IMR-90 (cell line): ENCODE results near the gene BCAR1. TPM values are rescaled to one million over a fixed set of nuclear protein-coding genes. Genes with fewer than 3 reads are reported as not detected.

ENCODE experiments used
- ATAC-seq: fragments of 200-7000 bp; cut with Tn5 transposase; 2 replicates; pipeline ENCODE4 v1.9.1; 2020; ENCODE audit warnings: low read depth, mild to moderate bottlenecking, moderate library complexity
- BruUV-seq: library from RNA; stranded (reverse); fragments of 400-500 nt; replicated peaks from 2 replicates; lab custom pipeline; 2021; lab: Mats Ljungman, UMichigan
- CTCF ChIA-PET: fragments of 300-600 bp; formaldehyde crosslinking; extraction: SDS; loops from one replicate; lab custom pipeline; 2021; ENCODE audit warnings: antibody characterized with exemption; lab: Yijun Ruan, JAX
- POLR2A ChIA-PET: fragments of 300-600 bp; sonication (Branson Sonifier 250); formaldehyde crosslinking; loops from one replicate; lab custom pipeline; 2022; ENCODE audit warnings: antibody characterized with exemption; ENCODE audit not compliant: unreplicated experiment; lab: Charles Lee
- DNase-seq: peaks from one replicate; pipeline ENCODE4 v3.0.0; 2013
- H2AFZ ChIP-seq: replicated peaks from 2 replicates; pipeline ENCODE3; 2013; ENCODE audit warnings: low read length, mild to moderate bottlenecking; ENCODE audit not compliant: poor library complexity
- H2AK5ac ChIP-seq: 2 replicates; pipeline ENCODE4 v1.6.1; 2013; ENCODE audit warnings: low read depth, low read length, inconsistent platforms
- H2AK9ac ChIP-seq: replicated peaks from 2 replicates; pipeline ENCODE3; 2013; ENCODE audit warnings: mild to moderate bottlenecking, low read depth, low read length, moderate library complexity; ENCODE audit not compliant: poor library complexity
- H2BK120ac ChIP-seq: 2 replicates; pipeline ENCODE4 v1.6.1; 2013; ENCODE audit warnings: low read depth, low read length, inconsistent platforms
- H2BK15ac ChIP-seq: 3 replicates; pipeline ENCODE4 v1.6.1; 2013; ENCODE audit warnings: low read depth, low read length, inconsistent platforms
- H2BK20ac ChIP-seq: 2 replicates; pipeline ENCODE4 v1.6.1; 2013; ENCODE audit warnings: low read depth, mild to moderate bottlenecking, inconsistent platforms, low read length, moderate library complexity
- H2BK5ac ChIP-seq: 2 replicates; pipeline ENCODE4 v1.6.1; 2013; ENCODE audit warnings: mild to moderate bottlenecking, low read depth, low read length, inconsistent platforms; ENCODE audit not compliant: poor library complexity, severe bottlenecking
- H3K14ac ChIP-seq: replicated peaks from 2 replicates; pipeline ENCODE4 v1.6.1; 2013; ENCODE audit warnings: low read depth, low read length, inconsistent platforms
- H3K18ac ChIP-seq: 2 replicates; pipeline ENCODE4 v1.6.1; 2013; ENCODE audit warnings: low read depth, low read length, control low read depth
- H3K23ac ChIP-seq: 2 replicates; pipeline ENCODE4 v1.6.1; 2013; ENCODE audit warnings: low read depth, low read length, inconsistent platforms
- H3K27ac ChIP-seq: 2 replicates; pipeline ENCODE4 v1.5.1; 2013; ENCODE audit warnings: mild to moderate bottlenecking, control low read depth, low read length; ENCODE audit not compliant: insufficient read depth
- H3K27me3 ChIP-seq: 2 replicates; pipeline ENCODE4 v1.6.1; 2013; ENCODE audit warnings: low read length; ENCODE audit not compliant: control insufficient read depth, insufficient read depth
- H3K36me3 ChIP-seq: 2 replicates; pipeline ENCODE4 v1.6.1; 2013; ENCODE audit warnings: low read length, mixed read lengths; ENCODE audit not compliant: control insufficient read depth, insufficient read depth
- H3K4ac ChIP-seq: 2 replicates; pipeline ENCODE4 v1.6.1; 2013; ENCODE audit warnings: low read depth, low read length, inconsistent platforms
- H3K4me1 ChIP-seq: 2 replicates; pipeline ENCODE4 v1.6.1; 2013; ENCODE audit warnings: low read length, mixed read lengths; ENCODE audit not compliant: control insufficient read depth, insufficient read depth
- H3K4me2 ChIP-seq: 2 replicates; pipeline ENCODE4 v1.6.1; 2013; ENCODE audit warnings: low read depth, mild to moderate bottlenecking, control low read depth, low read length, moderate library complexity
- H3K4me3 ChIP-seq: 2 replicates; pipeline ENCODE4 v1.5.1; 2013; ENCODE audit warnings: low read depth, mild to moderate bottlenecking, control low read depth, low read length, moderate library complexity; ENCODE audit not compliant: insufficient read depth
- H3K56ac ChIP-seq: 2 replicates; pipeline ENCODE4 v1.6.1; 2013; ENCODE audit warnings: low read length, inconsistent platforms; ENCODE audit not compliant: insufficient read depth; ENCODE audit errors: extremely low read depth
- H3K79me1 ChIP-seq, 2 experiments: 2 replicates each; pipeline ENCODE4 v1.6.1; 2013; ENCODE audit warnings: low read length in 2 of 2, inconsistent platforms in 1 of 2, low read depth in 1 of 2
- H3K9ac ChIP-seq: 2 replicates; pipeline ENCODE4 v1.6.1; 2013; ENCODE audit warnings: low read depth, low read length, control low read depth
- H3K9me1 ChIP-seq: 2 replicates; pipeline ENCODE4 v1.6.1; 2013; ENCODE audit warnings: low read length, inconsistent platforms; ENCODE audit not compliant: insufficient read depth
- H3K9me3 ChIP-seq: 2 replicates; pipeline ENCODE4 v1.6.1; 2013; ENCODE audit warnings: low read length; ENCODE audit not compliant: control insufficient read depth, insufficient read depth
- H4K20me1 ChIP-seq: 2 replicates; pipeline ENCODE4 v1.6.1; 2013; ENCODE audit warnings: low read length, inconsistent platforms; ENCODE audit not compliant: insufficient read depth
- H4K5ac ChIP-seq: 2 replicates; pipeline ENCODE4 v1.6.1; 2013; ENCODE audit warnings: mild to moderate bottlenecking, low read depth, low read length, control low read depth
- H4K8ac ChIP-seq, 2 experiments: 2 replicates each; pipeline ENCODE4 v1.6.1; 2013; ENCODE audit warnings: low read depth in 2 of 2, low read length in 2 of 2, control low read depth in 1 of 2, inconsistent platforms in 1 of 2
- H4K91ac ChIP-seq: 2 replicates; pipeline ENCODE4 v1.6.1; 2013; ENCODE audit warnings: low read depth, low read length, inconsistent platforms; ENCODE audit not compliant: insufficient read depth
- CTCF ChIP-seq: conservative IDR thresholded peaks from 2 replicates; pipeline ENCODE4 v1.5.1; 2012; ENCODE audit warnings: mild to moderate bottlenecking, low read depth, low read length, improper control_type of control experiment
- MAZ ChIP-seq: IDR thresholded peaks from 2 replicates; pipeline ENCODE4 v1.6.1; 2012; ENCODE audit warnings: low read depth, mild to moderate bottlenecking, low read length, improper control_type of control experiment, moderate library complexity, borderline replicate concordance
- WGBS, 2 experiments: methylation state at CpG; one replicate each; pipeline versions ENCODE4 v1.1.5 to v1.1.7; 2013; ENCODE audit warnings: missing lambda C conversion rate in 2 of 2; ENCODE audit not compliant: insufficient read length in 1 of 2; ENCODE audit errors: extremely low coverage in 2 of 2; 5-methylcytosine and 5-hydroxymethylcytosine counted together
- dilution Hi-C: fragments of 300-500 bp; cut with HindIII; formaldehyde crosslinking; loops from one replicate; pipeline ENCODE4 v1.14.3; 2018; ENCODE audit warnings: low sequenced_read_pairs; ENCODE audit not compliant: unreplicated experiment
- in situ Hi-C: fragments of 300-500 bp; cut with MboI; formaldehyde crosslinking; loops from 3 replicates; pipeline ENCODE4 v1.14.3; 2019; ENCODE audit warnings: low sequenced_read_pairs, inconsistent platforms, mixed read lengths
- intact Hi-C: fragments of 100-400 bp; cut with micrococcal nuclease; formaldehyde crosslinking; loops from 2 replicates; pipeline ENCODE4 v1.10.0; 2022
- polyA plus RNA-seq, 3 experiments: library from polyadenylated mRNA; depleted of rRNA; stranded (reverse); fragments of >200 nt; gene quantifications; 2 replicates each; pipeline ENCODE4 v1.2.3, GENCODE V29; 2012; ENCODE audit warnings: low replicate concordance in 1 of 3
- total RNA-seq: library from RNA; depleted of rRNA; stranded (reverse); fragments of >200 nt; gene quantifications from 2 replicates; pipeline ENCODE4 v1.2.3, GENCODE V29; 2012

Gene BCAR1
- total and polyA plus RNA-seq, 2 of the 4 experiments (the other 2 are of a cell fraction) = 18.1 to 99.4 TPM

- ChIA-PET CTCF (no interaction called here), POLR2A (no interaction called here)
- DNase-seq = no peak
Measured at GRCh38 chr16:75224306-75225082, 26.9 kb downstream of the BCAR1 start.

More at GRCh38 chr16:75224306-75225082, 26.9 kb downstream of the BCAR1 start:
- peaks cover 21% of the 10 kb centered on the region for H3K36me3 ChIP-seq
- dilution Hi-C loops = no loop called here
- peak overlapping the region; percentile 58 for H2AFZ ChIP-seq
- BruUV-seq = no TSS peak
- no peak overlapping the region for H4K91ac ChIP-seq
- no peak overlapping the region for H3K4ac ChIP-seq
- H3K18ac ChIP-seq = no peak overlapping the region
- in situ Hi-C loops = loop anchor here (25.0 kb wide), 2 partner anchors 363 to 538 kb away; no protein-coding TSS in a partner anchor
- H2AK9ac ChIP-seq = peak overlapping the region; percentile 90
- no peaks in the 10 kb centered on the region for H3K4me1 ChIP-seq
- no peak overlapping the region for H2BK5ac ChIP-seq
- H4K5ac ChIP-seq = no peak overlapping the region
- no peak overlapping the region for H3K4me2 ChIP-seq
- no peak overlapping the region for H2AK5ac ChIP-seq
- no peak overlapping the region for H2BK15ac ChIP-seq
- no peak overlapping the region for H3K9ac ChIP-seq
- peaks cover 49% of the 10 kb centered on the region for H4K20me1 ChIP-seq
- H4K8ac ChIP-seq = no peak overlapping the region
- TF ChIP-seq MAZ = no peak
- TF ChIP-seq CTCF = no peak
- H2BK120ac ChIP-seq = no peak overlapping the region
- intact Hi-C loops = loop anchor here (2.0 kb wide), 1 partner anchor 18 kb away; the partner anchor contains the start of gene CTRB2
- no peaks in the 10 kb centered on the region for H3K27me3 ChIP-seq
- no peak overlapping the region for H2BK20ac ChIP-seq
- peak; percentile 25 for ATAC-seq
- H3K23ac ChIP-seq = no peak overlapping the region
- H3K4me3 ChIP-seq = no peak overlapping the region
- H3K9me1 ChIP-seq = peaks cover 6% of the 10 kb centered on the region; the same call in 1 of the 2 replicates
- no peak overlapping the region for H3K14ac ChIP-seq
- 88% methylated on average over 11 of the region's 20 CpGs; no CpG with 5 or more reads in 1 of the 2 experiments for WGBS, 2 experiments
- no peak overlapping the region for H3K56ac ChIP-seq
- no peak overlapping the region for H3K27ac ChIP-seq
- no peaks in the 10 kb centered on the region for H3K9me3 ChIP-seq
- H3K79me1 ChIP-seq = peaks cover 0 to 32% of the 10 kb centered on the region in 2 experiments; a peak in 2 of 4 replicates
